OCI-LY1 (cell line): ENCODE results near the gene EEF2K.

ENCODE experiments used
- H2AFZ ChIP-seq: fragments of 200-600 bp; sonication (generic), shearing (Covaris generic); 2 replicates; pipeline ENCODE4 v1.6.0; 2014; ENCODE audit warnings: antibody characterized with exemption, mild to moderate bottlenecking, low read length
- H3F3A ChIP-seq: fragments of 200-600 bp; sonication (generic), shearing (Covaris generic); 2 replicates; pipeline ENCODE4 v1.6.0; 2014; ENCODE audit warnings: mild to moderate bottlenecking, antibody characterized with exemption, low read length, moderate library complexity; ENCODE audit not compliant: insufficient read depth
- H3K27ac ChIP-seq: fragments of 200-600 bp; sonication (generic); 2 replicates; pipeline ENCODE4 v1.5.1; 2014; ENCODE audit warnings: low read length, mixed run types, mild to moderate bottlenecking, low read depth; ENCODE audit not compliant: poor library complexity, severe bottlenecking
- H3K27me3 ChIP-seq: fragments of 200-600 bp; sonication (generic); 2 replicates; pipeline ENCODE4 v1.6.0; 2014; ENCODE audit warnings: antibody characterized with exemption, mild to moderate bottlenecking, low read length, moderate library complexity; ENCODE audit not compliant: insufficient read depth
- H3K36me3 ChIP-seq: fragments of 200-600 bp; sonication (generic); 2 replicates; pipeline ENCODE4 v1.6.1; 2014; ENCODE audit warnings: mild to moderate bottlenecking, antibody characterized with exemption, low read length, moderate library complexity, mixed read lengths; ENCODE audit not compliant: insufficient read depth
- H3K4me1 ChIP-seq: fragments of 200-600 bp; sonication (generic); 2 replicates; pipeline ENCODE4 v1.5.1; 2014; ENCODE audit warnings: mild to moderate bottlenecking, low read length, moderate library complexity; ENCODE audit not compliant: insufficient read depth, severe bottlenecking
- H3K4me2 ChIP-seq: fragments of 200-600 bp; sonication (generic), shearing (Covaris generic); 2 replicates; pipeline ENCODE4 v1.6.1; 2014; ENCODE audit warnings: low read length
- H3K4me3 ChIP-seq: fragments of 200-600 bp; sonication (generic); 2 replicates; pipeline ENCODE4 v1.5.1; 2014; ENCODE audit warnings: low read length, low read depth, mild to moderate bottlenecking, mixed read lengths; ENCODE audit not compliant: poor library complexity, severe bottlenecking
- H3K79me2 ChIP-seq: fragments of 200-600 bp; shearing (Covaris generic); 2 replicates; pipeline ENCODE4 v1.6.1; 2016; ENCODE audit warnings: mixed run types, low read length, mixed read lengths; ENCODE audit not compliant: insufficient read depth
- H3K9ac ChIP-seq: fragments of 200-600 bp; sonication (generic), shearing (Covaris generic); 2 replicates; pipeline ENCODE4 v1.6.1; 2014; ENCODE audit warnings: mild to moderate bottlenecking, low read length, mixed read lengths
- H3K9me2 ChIP-seq: fragments of 200-600 bp; sonication (generic), shearing (Covaris generic); 2 replicates; pipeline ENCODE4 v1.6.1; 2014; ENCODE audit warnings: low read depth, mild to moderate bottlenecking, low read length, mixed read lengths
- H3K9me3 ChIP-seq: fragments of 200-600 bp; shearing (Covaris generic); 2 replicates; pipeline ENCODE4 v1.6.1; 2014; ENCODE audit warnings: low read length, mixed read lengths
- H4K20me1 ChIP-seq: fragments of 200-600 bp; sonication (generic), shearing (Covaris generic); 2 replicates; pipeline ENCODE4 v1.6.0; 2016; ENCODE audit warnings: mild to moderate bottlenecking, low read length; ENCODE audit not compliant: insufficient read depth
- EZH2 ChIP-seq: fragments of 200-600 bp; sonication (generic), shearing (Covaris generic); IDR thresholded peaks from 2 replicates; pipeline ENCODE4 v1.8.0; 2017; ENCODE audit warnings: borderline replicate concordance, mixed run types, mild to moderate bottlenecking, antibody characterized with exemption, low read length, moderate library complexity, mixed read lengths
- TF ChIP-seq, protein P1 (sequence below): fragments of 200-600 bp; sonication (generic), shearing (Covaris generic); IDR thresholded peaks from 2 replicates; pipeline ENCODE4 v1.5.1; 2017; ENCODE audit warnings: mild to moderate bottlenecking, antibody characterized with exemption, low read length, moderate library complexity, mixed read lengths

Gene EEF2K

DNA sequence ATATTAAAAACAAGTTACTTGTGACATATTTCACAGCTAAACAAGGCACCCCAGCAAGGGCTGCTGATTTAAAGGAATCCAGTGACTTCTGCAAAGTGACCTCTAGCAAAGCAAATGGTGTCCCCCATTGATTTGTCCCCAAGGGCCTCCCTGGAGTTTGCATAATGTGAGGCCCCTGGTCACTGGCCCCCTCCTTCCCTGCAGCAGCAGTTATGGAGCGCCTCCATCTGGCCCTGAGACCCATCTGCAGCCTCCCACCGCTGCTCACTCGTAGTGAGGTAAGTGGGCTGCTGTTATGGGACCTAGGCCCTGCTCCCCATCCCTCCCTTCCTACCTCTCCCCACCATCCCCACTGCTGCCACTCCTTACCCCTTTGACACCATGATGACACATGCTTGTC, 19.6 kb upstream of the EEF2K start:
- TF ChIP-seq EZH2, result no peak
- TF ChIP-seq, protein P1, sequence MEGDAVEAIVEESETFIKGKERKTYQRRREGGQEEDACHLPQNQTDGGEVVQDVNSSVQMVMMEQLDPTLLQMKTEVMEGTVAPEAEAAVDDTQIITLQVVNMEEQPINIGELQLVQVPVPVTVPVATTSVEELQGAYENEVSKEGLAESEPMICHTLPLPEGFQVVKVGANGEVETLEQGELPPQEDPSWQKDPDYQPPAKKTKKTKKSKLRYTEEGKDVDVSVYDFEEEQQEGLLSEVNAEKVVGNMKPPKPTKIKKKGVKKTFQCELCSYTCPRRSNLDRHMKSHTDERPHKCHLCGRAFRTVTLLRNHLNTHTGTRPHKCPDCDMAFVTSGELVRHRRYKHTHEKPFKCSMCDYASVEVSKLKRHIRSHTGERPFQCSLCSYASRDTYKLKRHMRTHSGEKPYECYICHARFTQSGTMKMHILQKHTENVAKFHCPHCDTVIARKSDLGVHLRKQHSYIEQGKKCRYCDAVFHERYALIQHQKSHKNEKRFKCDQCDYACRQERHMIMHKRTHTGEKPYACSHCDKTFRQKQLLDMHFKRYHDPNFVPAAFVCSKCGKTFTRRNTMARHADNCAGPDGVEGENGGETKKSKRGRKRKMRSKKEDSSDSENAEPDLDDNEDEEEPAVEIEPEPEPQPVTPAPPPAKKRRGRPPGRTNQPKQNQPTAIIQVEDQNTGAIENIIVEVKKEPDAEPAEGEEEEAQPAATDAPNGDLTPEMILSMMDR, result peak; percentile 56

DNA sequence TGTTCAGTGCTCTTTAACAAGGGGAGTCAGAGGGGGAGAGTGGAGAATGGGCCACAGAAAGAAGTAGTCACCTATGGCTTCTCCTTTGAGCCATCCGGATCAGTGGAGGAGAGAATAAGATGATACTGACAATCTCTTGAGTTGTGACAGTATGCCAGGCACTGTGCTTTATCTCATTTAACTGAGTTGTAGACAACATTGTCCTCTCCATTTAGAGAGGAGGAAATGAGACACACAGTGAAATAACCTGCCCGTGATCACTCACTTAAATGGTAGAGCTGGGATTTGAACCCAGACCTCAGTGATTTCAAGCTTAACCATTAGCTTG, 17.8 kb upstream of the EEF2K start:
- peaks cover 31% of the 10 kb centered on the region for H3K4me1 ChIP-seq
- H4K20me1 ChIP-seq, result no peaks in the 10 kb centered on the region
- H3K9me3 ChIP-seq, result no peaks in the 10 kb centered on the region
- H3K36me3 ChIP-seq, result no peaks in the 10 kb centered on the region
- no peak overlapping the region for H3K4me2 ChIP-seq
- H3F3A ChIP-seq, result no peaks in the 10 kb centered on the region
- H3K79me2 ChIP-seq, result no peaks in the 10 kb centered on the region
- no peak overlapping the region for H3K27ac ChIP-seq
- no peak overlapping the region for H3K4me3 ChIP-seq
- H3K9me2 ChIP-seq, result no peaks in the 10 kb centered on the region
- TF ChIP-seq EZH2, result no peak
- TF ChIP-seq, protein P1, result no peak
- no peak overlapping the region for H3K9ac ChIP-seq
- H3K27me3 ChIP-seq, result no peaks in the 10 kb centered on the region
- H2AFZ ChIP-seq, result no peak overlapping the region

More for the DNA sequence above, 19.6 kb upstream of the EEF2K start:
- no peaks in the 10 kb centered on the region for H3F3A ChIP-seq
- H3K27ac ChIP-seq, result no peak overlapping the region
- H3K79me2 ChIP-seq, result no peaks in the 10 kb centered on the region
- peaks cover 17% of the 10 kb centered on the region for H3K4me1 ChIP-seq
- H3K9me3 ChIP-seq, result no peaks in the 10 kb centered on the region
- H3K4me3 ChIP-seq, result no peak overlapping the region
- no peaks in the 10 kb centered on the region for H3K9me2 ChIP-seq
- no peak overlapping the region for H3K4me2 ChIP-seq
- H3K36me3 ChIP-seq, result no peaks in the 10 kb centered on the region
- H3K9ac ChIP-seq, result no peak overlapping the region
- no peak overlapping the region for H2AFZ ChIP-seq
- no peaks in the 10 kb centered on the region for H4K20me1 ChIP-seq
- H3K27me3 ChIP-seq, result no peaks in the 10 kb centered on the region

DNA sequence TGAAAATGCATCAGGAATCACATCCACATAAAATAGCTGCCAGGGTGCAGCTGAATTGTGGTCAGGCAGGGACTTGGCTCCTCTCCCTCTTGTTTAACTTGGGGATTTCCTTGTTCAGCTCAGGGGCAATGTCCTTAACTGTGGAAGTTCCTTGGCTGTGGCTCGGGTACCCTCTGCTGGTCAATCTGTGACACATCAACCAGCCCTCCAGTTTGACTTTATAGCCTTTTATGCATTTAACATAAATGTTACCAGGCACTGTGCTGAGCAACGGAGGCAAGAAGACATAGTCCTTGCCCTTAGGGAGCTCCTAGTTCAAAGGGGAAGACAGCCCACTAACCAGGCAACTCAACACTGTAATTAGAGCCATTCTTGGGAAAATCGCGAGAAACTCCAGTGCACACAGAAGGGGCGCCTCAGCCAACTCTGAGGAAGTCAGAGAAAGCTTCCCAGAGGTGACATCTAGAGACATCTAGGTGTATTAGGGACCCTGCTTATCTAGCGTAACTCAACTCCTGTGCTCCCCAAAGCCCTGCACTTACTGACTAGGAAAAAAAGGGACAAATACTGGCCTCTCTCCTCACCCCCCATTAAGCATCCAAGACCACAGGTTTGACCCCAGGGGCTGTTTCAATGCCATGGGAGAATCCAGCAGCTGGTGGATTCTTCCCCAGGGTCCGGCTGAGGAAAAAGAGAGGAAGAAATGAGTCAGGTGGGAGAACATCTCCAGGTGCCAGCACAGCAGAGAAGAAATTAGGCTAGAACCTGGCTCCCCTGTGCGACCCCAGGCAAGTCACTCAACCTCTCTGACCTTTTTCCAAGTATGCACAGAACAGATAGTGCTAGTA, 17.3 kb upstream of the EEF2K start:
- no peaks in the 10 kb centered on the region for H3F3A ChIP-seq
- H3K27ac ChIP-seq, result peak overlapping the region; percentile 44
- peak overlapping the region; percentile 80 for H3K4me3 ChIP-seq
- H3K27me3 ChIP-seq, result no peaks in the 10 kb centered on the region
- H3K4me1 ChIP-seq, result peaks cover 31% of the 10 kb centered on the region
- TF ChIP-seq, protein P1, result peak; percentile 95
- no peak for TF ChIP-seq EZH2
- H3K79me2 ChIP-seq, result no peaks in the 10 kb centered on the region
- no peaks in the 10 kb centered on the region for H3K9me3 ChIP-seq
- H4K20me1 ChIP-seq, result no peaks in the 10 kb centered on the region
- H3K9ac ChIP-seq, result no peak overlapping the region; the same call in 1 of the 2 replicates
- peak overlapping the region; percentile 98 for H3K4me2 ChIP-seq
- H3K9me2 ChIP-seq, result no peaks in the 10 kb centered on the region
- H2AFZ ChIP-seq, result no peak overlapping the region
- H3K36me3 ChIP-seq, result no peaks in the 10 kb centered on the region
